HG03045 (cell line): ENCODE measurements around the gene WDR47.
A peak's percentile ranks its signal among the peaks of the same experiment; 100 is the strongest.
"Not testable (repeated sequence)": the region's sequence is repeated elsewhere in the genome, so short reads cannot be mapped to it uniquely, and the experiment has no call there.

ENCODE experiments used
- ATAC-seq: cut with Tn5 transposase; IDR thresholded peaks from one replicate; pipeline ENCODE4 v1.9.1; 2021; ENCODE audit warnings: mild to moderate bottlenecking, moderate library complexity; ENCODE audit not compliant: unreplicated experiment

Gene WDR47

GRCh38 chr1:109056064-109056463, 14.2 kb upstream of the WDR47 start:
- no peak for ATAC-seq

GRCh38 chr1:109052145-109052544, 10.2 kb upstream of the WDR47 start:
- ATAC-seq = not testable (repeated sequence)

- no peak for ATAC-seq
These were observed 8.5 kb upstream of the WDR47 start for GRCh38 chr1:109050228-109050995.

- no peak for ATAC-seq
These were observed 6.4 kb upstream of the WDR47 start for GRCh38 chr1:109048335-109048734.

GRCh38 chr1:109047339-109047738, 5.4 kb upstream of the WDR47 start:
- ATAC-seq = no peak

- ATAC-seq = no peak
These were observed 4.8 kb upstream of the WDR47 start for GRCh38 chr1:109046671-109047070.

- no peak for ATAC-seq
These were observed 3.7 kb upstream of the WDR47 start for GRCh38 chr1:109045595-109045994.

- peak; percentile 19 for ATAC-seq
These were observed 797 bp downstream of the WDR47 start for GRCh38 chr1:109040989-109041620.

GRCh38 chr1:109040627-109040988, 1.3 kb downstream of the WDR47 start:
- no peak for ATAC-seq

- ATAC-seq = no peak
These were observed 7.5 kb downstream of the WDR47 start for GRCh38 chr1:109034382-109034781.

- not testable (repeated sequence) for ATAC-seq
These were observed 12.4 kb downstream of the WDR47 start for GRCh38 chr1:109029493-109029892.

GRCh38 chr1:109027841-109028240, 14.1 kb downstream of the WDR47 start:
- ATAC-seq = no peak

- no peak for ATAC-seq
These were observed 16.2 kb downstream of the WDR47 start for GRCh38 chr1:109025694-109026093.

- ATAC-seq = no peak
These were observed 17.3 kb downstream of the WDR47 start for GRCh38 chr1:109024646-109025045.

- no peak for ATAC-seq
These were observed 21.1 kb downstream of the WDR47 start for GRCh38 chr1:109020693-109021257.

GRCh38 chr1:109017719-109018118, 24.2 kb downstream of the WDR47 start:
- ATAC-seq = not testable (repeated sequence)

- ATAC-seq = no peak
These were observed 24.8 kb downstream of the WDR47 start for GRCh38 chr1:109017134-109017533.

GRCh38 chr1:109011335-109011734, 30.6 kb downstream of the WDR47 start:
- no peak for ATAC-seq

GRCh38 chr1:108996622-108997021, 45.3 kb downstream of the WDR47 start:
- ATAC-seq = not testable (repeated sequence)

- ATAC-seq = no peak
These were observed 58.8 kb downstream of the WDR47 start for GRCh38 chr1:108983114-108983513.

GRCh38 chr1:108976658-108977057, 65.2 kb downstream of the WDR47 start:
- ATAC-seq = no peak

GRCh38 chr1:108972951-108973350, 69.0 kb downstream of the WDR47 start:
- ATAC-seq = no peak
